ENCODE results near the gene TBC1D17. TPM values are rescaled to one million over a fixed set of nuclear protein-coding genes. Genes with fewer than 3 reads are reported as not detected.
A peak's percentile ranks its signal among the peaks of the same experiment; 100 is the strongest.

TBC1D17 gene
- polyA plus RNA-seq, 2 of the 4 experiments (the other 2 are of a cell fraction) = 12.3 to 41.5 TPM

- Histone ChIP-seq H3K9me3 (no peaks in the 10 kb centered on the region), H3K4me2 (peak overlapping the region; percentile 90), H3K4me3 (peak overlapping the region; percentile 95), H3K4me1 (peaks cover 29% of the 10 kb centered on the region), H3K27ac (peak overlapping the region; percentile 98 to 99)
- ATAC-seq (no peak), DNase-seq (ENCODE audit: low read depth in 1 of 2, low spot score in 1 of 2) (no peak), FAIRE-seq (no peak)
- WGBS (ENCODE audit: missing lambda C conversion rate) = 69% methylated on average over 4 of the region's 4 CpGs
- TF ChIP-seq NFE2L2 (conservative IDR thresholded peaks at IDR 0.05; ENCODE audit: low read length) (no peak), E2F6 (IDR thresholded peaks at IDR 0.05; ENCODE audit: borderline replicate concordance, low read depth) (no peak), MAFK (IDR thresholded peaks at IDR 0.05; ENCODE audit: partially characterized antibody) (no peak), CEBPB (IDR thresholded peaks at IDR 0.05) (no peak), TFCP2L1 (CRISPR knock-in tag; IDR thresholded peaks at IDR 0.05) (no peak), HES2 (IDR thresholded peaks at IDR 0.05) (no peak), POLR2AphosphoS2 (conservative IDR thresholded peaks at IDR 0.05; ENCODE audit: low read length) (no peak), MAZ (IDR thresholded peaks at IDR 0.05; ENCODE audit: borderline replicate concordance, low read depth, low read length) (no peak), RAD21 (conservative IDR thresholded peaks at IDR 0.05 in 1 of 2, IDR thresholded peaks at IDR 0.05 in 1 of 2) (no peak), CBX2 (IDR thresholded peaks at IDR 0.05; ENCODE audit: borderline replicate concordance, low read depth) (no peak), JUNB (IDR thresholded peaks at IDR 0.05) (no peak), CHD4 (IDR thresholded peaks at IDR 0.05; ENCODE audit: borderline replicate concordance) (no peak), NR3C1 (IDR thresholded peaks at IDR 0.05) (no peak), POLR2A (IDR thresholded peaks at IDR 0.05; ENCODE audit: low read length) (no peak), GATA3 (IDR thresholded peaks at IDR 0.05; ENCODE audit: borderline replicate concordance) (no peak), EP300 (IDR thresholded peaks at IDR 0.05) (no peak), MYC (IDR thresholded peaks at IDR 0.05; ENCODE audit: borderline replicate concordance, low read length) (no peak), HOXB13 (CRISPR knock-in tag; IDR thresholded peaks at IDR 0.05; ENCODE audit: low read depth) (no peak)
- ChIA-PET POLR2A (no interaction called here), CTCF (interaction anchor here (1.3 to 1.8 kb wide), 2 partner anchors 15 to 62 kb away, joined by 3 read pairs; partner anchors contain the start of gene FUZ)
These were observed 2.3 kb upstream of the TBC1D17 start for GRCh38 chr19:49875177-49875576.

GRCh38 chr19:49875857-49876421 is 1.6 kb upstream of the TBC1D17 start:
- Histone ChIP-seq H3K4me3 (peak overlapping the region; percentile 95), H3K27ac (peak overlapping the region; percentile 98 to 99), H3K4me1 (peaks cover 22% of the 10 kb centered on the region), H3K4me2 (peak overlapping the region; percentile 90), H3K9me3 (no peaks in the 10 kb centered on the region)
- 4% methylated on average over 17 of the region's 28 CpGs for WGBS (ENCODE audit: missing lambda C conversion rate)
- TF ChIP-seq PBX3 (IDR thresholded peaks at IDR 0.05) (0 out of 2 replicates have a peak, but pooled peaks have one; percentile 27), RAD21 (conservative IDR thresholded peaks at IDR 0.05 in 1 of 2, IDR thresholded peaks at IDR 0.05 in 1 of 2) (no peak), BCL3 (IDR thresholded peaks at IDR 0.05) (peak; percentile 15; the same call in 1 of the 3 replicates), SREBF2 (IDR thresholded peaks at IDR 0.05) (no peak), PHF8 (IDR thresholded peaks at IDR 0.05; ENCODE audit: borderline replicate concordance, low read depth) (0 out of 2 replicates have a peak, but pooled peaks have one; percentile 12), POLR2A (IDR thresholded peaks at IDR 0.05; ENCODE audit: low read length) (peak; percentile 37; the same call in 1 of the 2 replicates), ZSCAN20 (CRISPR knock-in tag; IDR thresholded peaks at IDR 0.05) (no peak)
- no peak for FAIRE-seq
- POLR2A ChIA-PET = interaction anchor here (1.1 to 2.6 kb wide), 7 partner anchors 8 to 53 kb away, joined by 3 to 36 read pairs (median 9); partner anchors contain the start of genes ATF5, NUP62, PNKP and PTOV1
- ATAC-seq = peak; percentile 15 to 47; a peak in 3 of 6 replicates
- DNase-seq (ENCODE audit: low read depth in 1 of 2, low spot score in 1 of 2) = peak in 1 of 2 experiments; percentile 79
- CTCF ChIA-PET = interaction anchor here (1.3 kb wide), 1 partner anchor 63 kb away, joined by 3 read pairs; the partner anchor contains the start of gene FUZ

All from A549 (cell line).